ENCODE measurements around the gene EIF1AX. TPM values are rescaled to one million over a fixed set of nuclear protein-coding genes. Genes with fewer than 3 reads are reported as not detected.

The EIF1AX gene
- total and polyA plus RNA-seq, 9 of the 15 experiments (the other 6 are each of a cell fraction or from before 2014, with no cell fraction given), result 54.2 to 178 (median 73.5) TPM

DNA sequence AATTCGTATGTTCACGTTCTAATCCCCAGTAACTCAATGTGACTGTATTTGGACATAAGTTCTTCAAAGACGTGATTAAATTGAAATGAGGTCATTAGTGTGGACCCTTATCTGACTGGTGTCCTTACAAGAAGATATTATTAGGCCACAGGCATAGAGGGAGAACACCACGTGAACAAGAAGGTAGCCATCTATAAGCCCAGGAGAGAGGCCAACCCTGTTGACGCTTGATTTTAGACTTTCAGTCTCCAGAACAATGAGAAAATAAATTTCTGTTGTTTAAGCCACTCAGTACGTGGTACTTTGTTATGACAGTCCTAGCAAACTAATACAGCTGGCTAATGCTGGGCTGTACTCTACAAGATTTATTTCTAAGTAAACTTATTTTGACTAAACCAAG lies 1.5 kb upstream of the EIF1AX start (continued):
- TF ChIP-seq, protein P1, sequence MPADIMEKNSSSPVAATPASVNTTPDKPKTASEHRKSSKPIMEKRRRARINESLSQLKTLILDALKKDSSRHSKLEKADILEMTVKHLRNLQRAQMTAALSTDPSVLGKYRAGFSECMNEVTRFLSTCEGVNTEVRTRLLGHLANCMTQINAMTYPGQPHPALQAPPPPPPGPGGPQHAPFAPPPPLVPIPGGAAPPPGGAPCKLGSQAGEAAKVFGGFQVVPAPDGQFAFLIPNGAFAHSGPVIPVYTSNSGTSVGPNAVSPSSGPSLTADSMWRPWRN (IDR thresholded peaks at IDR 0.05; ENCODE audit: low read depth), result no peak

DNA sequence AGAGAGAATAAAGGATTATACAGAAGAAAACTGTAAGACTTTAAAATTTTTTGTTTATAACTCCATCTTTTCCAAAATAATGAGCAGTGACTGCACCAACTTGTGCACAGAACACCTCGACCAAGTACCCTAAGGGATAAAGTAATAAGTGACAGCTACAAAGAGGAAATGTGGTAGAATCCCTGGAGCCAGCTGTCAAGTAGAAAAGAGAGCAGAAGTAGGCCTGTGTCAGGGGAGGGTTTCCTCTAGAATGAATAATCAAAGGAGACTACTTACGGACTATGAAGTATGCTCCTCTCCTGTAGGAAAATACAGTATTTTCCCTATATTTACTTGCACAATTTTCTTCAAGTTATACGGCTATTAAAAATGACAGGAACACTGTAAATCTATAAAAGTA lies 1.2 kb downstream of the EIF1AX start:
- TSS peak; percentile 40 for BruUV-seq (replicated peaks)
- DNase-seq (ENCODE audit: extremely low read depth in 1 of 4, low spot score in 3 of 4), result no peak
- in situ Hi-C loops (cut with MboI) (no loop called here), intact Hi-C loops (cut with micrococcal nuclease) (loop anchor here (2.0 to 10.0 kb wide), 2 partner anchors 124 to 294 kb away; no protein-coding TSS in a partner anchor)
- Histone ChIP-seq H3K4me1 (replicated peaks in 1 of 2; ENCODE audit: control insufficient read depth in 2 of 2, insufficient read depth in 2 of 2, low read length in 2 of 2) (peaks cover 4 to 19% of the 10 kb centered on the region in 2 experiments; a peak in 4 of 5 replicates), H3K9ac (ENCODE audit: insufficient read depth in 1 of 2, low read depth in 2 of 2, low read length in 2 of 2) (peak overlapping the region in 1 of 2 experiments; percentile 91; a peak in 2 of 4 replicates), H3K4me3 (peak overlapping the region; percentile 97), H3K27ac (ENCODE audit: extremely low read depth, low read depth, low read length) (no peak overlapping the region), H3K9me1 (ENCODE audit: control insufficient read depth, insufficient read depth, low read length) (no peaks in the 10 kb centered on the region), H3K79me2 (ENCODE audit: control insufficient read depth, insufficient read depth, low read length) (peaks cover 67% of the 10 kb centered on the region), H4K20me1 (replicated peaks; ENCODE audit: control insufficient read depth, insufficient read depth, low read length) (peaks cover 11% of the 10 kb centered on the region), H2AFZ (ENCODE audit: low read depth, low read length) (no peak overlapping the region), H3K4me2 (ENCODE audit: insufficient read depth, low read length) (peak overlapping the region; percentile 87), H3K27me3 (ENCODE audit: control insufficient read depth in 2 of 2, insufficient read depth in 2 of 2, low read length in 2 of 2) (no peaks in the 10 kb centered on the region), H3K9me3 (replicated peaks; ENCODE audit: control insufficient read depth, insufficient read depth, low read depth, low read length) (no peaks in the 10 kb centered on the region), H3K36me3 (ENCODE audit: control insufficient read depth, insufficient read depth, low read length) (peaks cover 46% of the 10 kb centered on the region)
- no peak for ATAC-seq
- 0% methylated on average over 3 of the region's 3 CpGs for WGBS (ENCODE audit: insufficient coverage, low coverage, missing lambda C conversion rate)
- ChIA-PET POLR2A (interaction anchor here (0.6 to 1.7 kb wide), 2 partner anchors 11 to 223 kb away, joined by 3 to 6 read pairs; no protein-coding TSS in a partner anchor), CTCF (ENCODE audit: low intra/inter-chr PET ratio) (no interaction called here)
- FAIRE-seq, result no peak
- TF ChIP-seq, protein P2, sequence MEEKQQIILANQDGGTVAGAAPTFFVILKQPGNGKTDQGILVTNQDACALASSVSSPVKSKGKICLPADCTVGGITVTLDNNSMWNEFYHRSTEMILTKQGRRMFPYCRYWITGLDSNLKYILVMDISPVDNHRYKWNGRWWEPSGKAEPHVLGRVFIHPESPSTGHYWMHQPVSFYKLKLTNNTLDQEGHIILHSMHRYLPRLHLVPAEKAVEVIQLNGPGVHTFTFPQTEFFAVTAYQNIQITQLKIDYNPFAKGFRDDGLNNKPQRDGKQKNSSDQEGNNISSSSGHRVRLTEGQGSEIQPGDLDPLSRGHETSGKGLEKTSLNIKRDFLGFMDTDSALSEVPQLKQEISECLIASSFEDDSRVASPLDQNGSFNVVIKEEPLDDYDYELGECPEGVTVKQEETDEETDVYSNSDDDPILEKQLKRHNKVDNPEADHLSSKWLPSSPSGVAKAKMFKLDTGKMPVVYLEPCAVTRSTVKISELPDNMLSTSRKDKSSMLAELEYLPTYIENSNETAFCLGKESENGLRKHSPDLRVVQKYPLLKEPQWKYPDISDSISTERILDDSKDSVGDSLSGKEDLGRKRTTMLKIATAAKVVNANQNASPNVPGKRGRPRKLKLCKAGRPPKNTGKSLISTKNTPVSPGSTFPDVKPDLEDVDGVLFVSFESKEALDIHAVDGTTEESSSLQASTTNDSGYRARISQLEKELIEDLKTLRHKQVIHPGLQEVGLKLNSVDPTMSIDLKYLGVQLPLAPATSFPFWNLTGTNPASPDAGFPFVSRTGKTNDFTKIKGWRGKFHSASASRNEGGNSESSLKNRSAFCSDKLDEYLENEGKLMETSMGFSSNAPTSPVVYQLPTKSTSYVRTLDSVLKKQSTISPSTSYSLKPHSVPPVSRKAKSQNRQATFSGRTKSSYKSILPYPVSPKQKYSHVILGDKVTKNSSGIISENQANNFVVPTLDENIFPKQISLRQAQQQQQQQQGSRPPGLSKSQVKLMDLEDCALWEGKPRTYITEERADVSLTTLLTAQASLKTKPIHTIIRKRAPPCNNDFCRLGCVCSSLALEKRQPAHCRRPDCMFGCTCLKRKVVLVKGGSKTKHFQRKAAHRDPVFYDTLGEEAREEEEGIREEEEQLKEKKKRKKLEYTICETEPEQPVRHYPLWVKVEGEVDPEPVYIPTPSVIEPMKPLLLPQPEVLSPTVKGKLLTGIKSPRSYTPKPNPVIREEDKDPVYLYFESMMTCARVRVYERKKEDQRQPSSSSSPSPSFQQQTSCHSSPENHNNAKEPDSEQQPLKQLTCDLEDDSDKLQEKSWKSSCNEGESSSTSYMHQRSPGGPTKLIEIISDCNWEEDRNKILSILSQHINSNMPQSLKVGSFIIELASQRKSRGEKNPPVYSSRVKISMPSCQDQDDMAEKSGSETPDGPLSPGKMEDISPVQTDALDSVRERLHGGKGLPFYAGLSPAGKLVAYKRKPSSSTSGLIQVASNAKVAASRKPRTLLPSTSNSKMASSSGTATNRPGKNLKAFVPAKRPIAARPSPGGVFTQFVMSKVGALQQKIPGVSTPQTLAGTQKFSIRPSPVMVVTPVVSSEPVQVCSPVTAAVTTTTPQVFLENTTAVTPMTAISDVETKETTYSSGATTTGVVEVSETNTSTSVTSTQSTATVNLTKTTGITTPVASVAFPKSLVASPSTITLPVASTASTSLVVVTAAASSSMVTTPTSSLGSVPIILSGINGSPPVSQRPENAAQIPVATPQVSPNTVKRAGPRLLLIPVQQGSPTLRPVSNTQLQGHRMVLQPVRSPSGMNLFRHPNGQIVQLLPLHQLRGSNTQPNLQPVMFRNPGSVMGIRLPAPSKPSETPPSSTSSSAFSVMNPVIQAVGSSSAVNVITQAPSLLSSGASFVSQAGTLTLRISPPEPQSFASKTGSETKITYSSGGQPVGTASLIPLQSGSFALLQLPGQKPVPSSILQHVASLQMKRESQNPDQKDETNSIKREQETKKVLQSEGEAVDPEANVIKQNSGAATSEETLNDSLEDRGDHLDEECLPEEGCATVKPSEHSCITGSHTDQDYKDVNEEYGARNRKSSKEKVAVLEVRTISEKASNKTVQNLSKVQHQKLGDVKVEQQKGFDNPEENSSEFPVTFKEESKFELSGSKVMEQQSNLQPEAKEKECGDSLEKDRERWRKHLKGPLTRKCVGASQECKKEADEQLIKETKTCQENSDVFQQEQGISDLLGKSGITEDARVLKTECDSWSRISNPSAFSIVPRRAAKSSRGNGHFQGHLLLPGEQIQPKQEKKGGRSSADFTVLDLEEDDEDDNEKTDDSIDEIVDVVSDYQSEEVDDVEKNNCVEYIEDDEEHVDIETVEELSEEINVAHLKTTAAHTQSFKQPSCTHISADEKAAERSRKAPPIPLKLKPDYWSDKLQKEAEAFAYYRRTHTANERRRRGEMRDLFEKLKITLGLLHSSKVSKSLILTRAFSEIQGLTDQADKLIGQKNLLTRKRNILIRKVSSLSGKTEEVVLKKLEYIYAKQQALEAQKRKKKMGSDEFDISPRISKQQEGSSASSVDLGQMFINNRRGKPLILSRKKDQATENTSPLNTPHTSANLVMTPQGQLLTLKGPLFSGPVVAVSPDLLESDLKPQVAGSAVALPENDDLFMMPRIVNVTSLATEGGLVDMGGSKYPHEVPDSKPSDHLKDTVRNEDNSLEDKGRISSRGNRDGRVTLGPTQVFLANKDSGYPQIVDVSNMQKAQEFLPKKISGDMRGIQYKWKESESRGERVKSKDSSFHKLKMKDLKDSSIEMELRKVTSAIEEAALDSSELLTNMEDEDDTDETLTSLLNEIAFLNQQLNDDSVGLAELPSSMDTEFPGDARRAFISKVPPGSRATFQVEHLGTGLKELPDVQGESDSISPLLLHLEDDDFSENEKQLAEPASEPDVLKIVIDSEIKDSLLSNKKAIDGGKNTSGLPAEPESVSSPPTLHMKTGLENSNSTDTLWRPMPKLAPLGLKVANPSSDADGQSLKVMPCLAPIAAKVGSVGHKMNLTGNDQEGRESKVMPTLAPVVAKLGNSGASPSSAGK (IDR thresholded peaks at IDR 0.05), result no peak
- TF ChIP-seq, protein P3, sequence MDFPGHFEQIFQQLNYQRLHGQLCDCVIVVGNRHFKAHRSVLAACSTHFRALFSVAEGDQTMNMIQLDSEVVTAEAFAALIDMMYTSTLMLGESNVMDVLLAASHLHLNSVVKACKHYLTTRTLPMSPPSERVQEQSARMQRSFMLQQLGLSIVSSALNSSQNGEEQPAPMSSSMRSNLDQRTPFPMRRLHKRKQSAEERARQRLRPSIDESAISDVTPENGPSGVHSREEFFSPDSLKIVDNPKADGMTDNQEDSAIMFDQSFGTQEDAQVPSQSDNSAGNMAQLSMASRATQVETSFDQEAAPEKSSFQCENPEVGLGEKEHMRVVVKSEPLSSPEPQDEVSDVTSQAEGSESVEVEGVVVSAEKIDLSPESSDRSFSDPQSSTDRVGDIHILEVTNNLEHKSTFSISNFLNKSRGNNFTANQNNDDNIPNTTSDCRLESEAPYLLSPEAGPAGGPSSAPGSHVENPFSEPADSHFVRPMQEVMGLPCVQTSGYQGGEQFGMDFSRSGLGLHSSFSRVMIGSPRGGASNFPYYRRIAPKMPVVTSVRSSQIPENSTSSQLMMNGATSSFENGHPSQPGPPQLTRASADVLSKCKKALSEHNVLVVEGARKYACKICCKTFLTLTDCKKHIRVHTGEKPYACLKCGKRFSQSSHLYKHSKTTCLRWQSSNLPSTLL (IDR thresholded peaks at IDR 0.05), result no peak
